ENCODE measurements around the gene SMYD3. TPM values are rescaled to one million over a fixed set of nuclear protein-coding genes. Genes with fewer than 3 reads are reported as not detected.

Gene SMYD3
- total RNA-seq, 4 donors from 2014 or later: 10.5 to 36.4 (median 22.5) TPM

DNA sequence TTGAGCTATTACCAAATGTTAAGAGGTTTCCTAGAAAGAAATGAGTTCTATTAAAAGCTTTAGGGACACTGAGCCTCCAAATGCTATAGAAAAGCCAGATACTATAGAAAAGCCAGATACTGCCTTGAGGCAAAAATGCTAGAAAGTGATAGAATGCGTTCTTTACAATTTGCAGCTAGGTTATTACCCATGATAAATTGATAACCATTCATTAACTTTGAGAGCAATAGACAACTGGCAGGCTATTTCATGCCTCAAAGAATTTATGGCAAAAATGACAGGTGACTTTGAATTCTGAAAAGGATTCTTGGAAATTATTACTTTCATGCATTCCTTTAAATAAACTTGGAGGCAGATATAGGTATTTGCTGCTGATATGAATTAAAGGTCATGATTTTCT is 51.6 kb downstream of the SMYD3 start:
- Histone ChIP-seq H3K9me3 (no peaks in the 10 kb centered on the region), H3K27ac (no peak overlapping the region), H3K36me3 (no peaks in the 10 kb centered on the region), H3K4me1 (no peaks in the 10 kb centered on the region), H3K27me3 (no peaks in the 10 kb centered on the region), H3K4me3 (no peak overlapping the region)
- DNase-seq: no peak
- TF ChIP-seq, protein P1, sequence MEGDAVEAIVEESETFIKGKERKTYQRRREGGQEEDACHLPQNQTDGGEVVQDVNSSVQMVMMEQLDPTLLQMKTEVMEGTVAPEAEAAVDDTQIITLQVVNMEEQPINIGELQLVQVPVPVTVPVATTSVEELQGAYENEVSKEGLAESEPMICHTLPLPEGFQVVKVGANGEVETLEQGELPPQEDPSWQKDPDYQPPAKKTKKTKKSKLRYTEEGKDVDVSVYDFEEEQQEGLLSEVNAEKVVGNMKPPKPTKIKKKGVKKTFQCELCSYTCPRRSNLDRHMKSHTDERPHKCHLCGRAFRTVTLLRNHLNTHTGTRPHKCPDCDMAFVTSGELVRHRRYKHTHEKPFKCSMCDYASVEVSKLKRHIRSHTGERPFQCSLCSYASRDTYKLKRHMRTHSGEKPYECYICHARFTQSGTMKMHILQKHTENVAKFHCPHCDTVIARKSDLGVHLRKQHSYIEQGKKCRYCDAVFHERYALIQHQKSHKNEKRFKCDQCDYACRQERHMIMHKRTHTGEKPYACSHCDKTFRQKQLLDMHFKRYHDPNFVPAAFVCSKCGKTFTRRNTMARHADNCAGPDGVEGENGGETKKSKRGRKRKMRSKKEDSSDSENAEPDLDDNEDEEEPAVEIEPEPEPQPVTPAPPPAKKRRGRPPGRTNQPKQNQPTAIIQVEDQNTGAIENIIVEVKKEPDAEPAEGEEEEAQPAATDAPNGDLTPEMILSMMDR (IDR thresholded peaks at IDR 0.05): no peak
- intact Hi-C loops (cut with DNase I; ENCODE audit: low total_unique reads): no loop called here

DNA sequence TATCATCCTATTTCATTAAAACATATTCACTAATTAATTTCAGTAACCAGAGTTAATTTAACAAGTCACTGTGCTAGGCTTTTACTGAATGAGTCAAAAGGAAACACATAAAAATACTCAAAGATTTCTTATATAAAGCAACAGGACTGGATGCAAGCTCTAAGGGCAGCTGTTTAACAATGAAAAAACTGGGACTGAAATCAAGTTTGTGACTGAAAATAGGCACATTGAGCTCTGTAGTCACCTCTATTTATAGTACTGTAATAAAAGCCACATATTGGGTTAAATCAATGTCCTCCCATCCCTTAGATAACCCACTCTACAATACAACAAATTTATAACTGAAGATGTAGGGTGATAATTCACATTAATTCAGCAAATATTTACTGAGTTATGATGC is 52.4 kb downstream of the SMYD3 start:
- intact Hi-C loops (cut with DNase I; ENCODE audit: low total_unique reads): no loop called here
- H3K4me1 ChIP-seq: no peaks in the 10 kb centered on the region

DNA sequence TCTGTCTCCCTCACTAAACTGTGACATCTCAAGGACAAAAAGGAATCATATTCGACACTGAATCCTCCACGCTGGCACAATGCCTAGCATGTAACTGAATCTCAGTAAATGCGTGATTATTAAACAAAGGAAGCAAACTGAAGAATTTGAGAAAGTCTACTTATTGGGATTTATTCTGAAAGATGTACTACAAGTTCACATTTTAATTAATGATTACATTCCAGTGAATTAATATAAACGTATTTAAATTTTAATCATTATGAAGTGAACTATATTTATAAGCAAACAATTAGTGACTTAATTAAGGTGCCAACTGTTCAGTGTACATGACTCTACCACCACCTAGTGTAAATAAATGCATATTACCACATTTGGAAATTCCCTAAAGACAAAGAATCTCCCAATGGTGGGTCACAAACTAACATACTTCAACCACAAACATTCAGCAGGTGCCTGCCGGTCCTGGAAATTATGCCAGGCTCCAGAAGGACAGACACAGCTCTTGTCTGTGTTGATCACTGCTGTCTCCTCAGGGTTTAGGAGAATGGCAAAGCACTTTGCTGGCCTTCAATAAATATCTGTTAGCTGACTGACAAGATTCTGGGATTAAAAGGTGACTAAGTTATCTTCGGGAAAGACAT is 56.3 kb downstream of the SMYD3 start:
- Histone ChIP-seq H3K4me1 (no peaks in the 10 kb centered on the region), H3K27ac (no peak overlapping the region), H3K4me3 (no peak overlapping the region), H3K9me3 (no peaks in the 10 kb centered on the region), H3K36me3 (no peaks in the 10 kb centered on the region), H3K27me3 (no peaks in the 10 kb centered on the region)
- no peak for TF ChIP-seq POLR2A (IDR thresholded peaks at IDR 0.05)
- TF ChIP-seq, protein P1 (IDR thresholded peaks at IDR 0.05): peak; percentile 20 to 52 (median 31)
- intact Hi-C loops (cut with DNase I; ENCODE audit: low total_unique reads): no loop called here
- no peak for DNase-seq

More for the DNA sequence above, 52.4 kb downstream of the SMYD3 start:
- H3K27ac ChIP-seq: no peak overlapping the region
- H3K9me3 ChIP-seq: no peaks in the 10 kb centered on the region
- H3K36me3 ChIP-seq: no peaks in the 10 kb centered on the region
- H3K4me3 ChIP-seq: no peak overlapping the region
- TF ChIP-seq POLR2A (IDR thresholded peaks at IDR 0.05): no peak
- TF ChIP-seq, protein P1 (IDR thresholded peaks at IDR 0.05): no peak
- DNase-seq: no peak
- H3K27me3 ChIP-seq: no peaks in the 10 kb centered on the region

DNA sequence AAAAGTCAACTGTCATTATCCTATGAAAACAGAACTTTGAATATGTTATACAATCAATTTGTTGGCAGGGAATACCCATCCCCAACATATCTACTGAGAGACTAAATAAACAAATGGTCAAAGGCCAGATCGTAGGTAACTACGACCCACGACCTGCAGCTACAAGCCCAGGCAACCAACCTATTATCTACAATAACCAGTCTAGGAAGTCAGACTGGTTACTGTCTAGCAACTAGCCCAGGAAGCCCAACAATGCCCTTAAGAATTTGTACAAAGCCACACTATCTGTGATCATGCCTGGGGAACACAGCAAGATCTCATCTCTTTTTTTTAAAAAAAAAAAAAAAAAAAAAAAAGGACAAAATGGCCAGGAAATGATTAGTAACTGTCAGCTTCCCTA is 58.7 kb downstream of the SMYD3 start:
- H3K4me1 ChIP-seq: no peaks in the 10 kb centered on the region

DNA sequence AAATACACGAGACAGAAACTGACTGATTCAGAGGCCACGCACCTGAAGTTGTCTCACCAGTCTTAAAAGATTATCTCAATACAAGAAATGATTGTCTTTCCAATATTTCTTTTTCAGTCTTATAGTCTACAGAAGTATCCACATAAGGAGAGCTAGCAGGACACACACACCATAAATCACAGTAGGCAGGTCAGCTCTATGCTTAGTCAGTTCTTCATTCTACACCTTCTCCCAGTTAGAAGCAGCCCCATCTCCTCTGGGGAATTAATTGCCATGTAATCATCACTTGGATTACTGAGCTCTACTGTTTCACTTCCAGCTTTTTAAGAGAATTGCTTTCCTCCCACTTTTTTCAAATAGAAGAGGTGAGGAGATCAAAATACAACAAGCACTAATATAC is 59.6 kb downstream of the SMYD3 start:
- Histone ChIP-seq H3K9me3 (no peaks in the 10 kb centered on the region), H3K27ac (no peak overlapping the region), H3K27me3 (no peaks in the 10 kb centered on the region), H3K36me3 (no peaks in the 10 kb centered on the region), H3K4me3 (no peak overlapping the region), H3K4me1 (no peaks in the 10 kb centered on the region)
- no peak for TF ChIP-seq POLR2A (IDR thresholded peaks at IDR 0.05)
- TF ChIP-seq, protein P1 (IDR thresholded peaks at IDR 0.05): no peak
- intact Hi-C loops (cut with DNase I; ENCODE audit: low total_unique reads): no loop called here
- no peak for DNase-seq

More for the DNA sequence above, 58.7 kb downstream of the SMYD3 start:
- no peak for DNase-seq
- no peak overlapping the region for H3K4me3 ChIP-seq
- H3K36me3 ChIP-seq: no peaks in the 10 kb centered on the region
- H3K27me3 ChIP-seq: no peaks in the 10 kb centered on the region
- TF ChIP-seq POLR2A (IDR thresholded peaks at IDR 0.05): no peak
- TF ChIP-seq, protein P1 (IDR thresholded peaks at IDR 0.05): no peak
- H3K9me3 ChIP-seq: no peaks in the 10 kb centered on the region
- intact Hi-C loops (cut with DNase I; ENCODE audit: low total_unique reads): no loop called here
- H3K27ac ChIP-seq: no peak overlapping the region
